GM19467 (cell line): ENCODE data around the gene PCDHGA1.
"Not testable (repeated sequence)": the region's sequence is repeated elsewhere in the genome, so short reads cannot be mapped to it uniquely, and the experiment has no call there.

Experiments used
- ATAC-seq: cut with Tn5 transposase; IDR thresholded peaks from one replicate; pipeline ENCODE4 v1.9.1; 2021; ENCODE audit warnings: mild to moderate bottlenecking, moderate library complexity; ENCODE audit not compliant: unreplicated experiment

PCDHGA1 gene

DNA sequence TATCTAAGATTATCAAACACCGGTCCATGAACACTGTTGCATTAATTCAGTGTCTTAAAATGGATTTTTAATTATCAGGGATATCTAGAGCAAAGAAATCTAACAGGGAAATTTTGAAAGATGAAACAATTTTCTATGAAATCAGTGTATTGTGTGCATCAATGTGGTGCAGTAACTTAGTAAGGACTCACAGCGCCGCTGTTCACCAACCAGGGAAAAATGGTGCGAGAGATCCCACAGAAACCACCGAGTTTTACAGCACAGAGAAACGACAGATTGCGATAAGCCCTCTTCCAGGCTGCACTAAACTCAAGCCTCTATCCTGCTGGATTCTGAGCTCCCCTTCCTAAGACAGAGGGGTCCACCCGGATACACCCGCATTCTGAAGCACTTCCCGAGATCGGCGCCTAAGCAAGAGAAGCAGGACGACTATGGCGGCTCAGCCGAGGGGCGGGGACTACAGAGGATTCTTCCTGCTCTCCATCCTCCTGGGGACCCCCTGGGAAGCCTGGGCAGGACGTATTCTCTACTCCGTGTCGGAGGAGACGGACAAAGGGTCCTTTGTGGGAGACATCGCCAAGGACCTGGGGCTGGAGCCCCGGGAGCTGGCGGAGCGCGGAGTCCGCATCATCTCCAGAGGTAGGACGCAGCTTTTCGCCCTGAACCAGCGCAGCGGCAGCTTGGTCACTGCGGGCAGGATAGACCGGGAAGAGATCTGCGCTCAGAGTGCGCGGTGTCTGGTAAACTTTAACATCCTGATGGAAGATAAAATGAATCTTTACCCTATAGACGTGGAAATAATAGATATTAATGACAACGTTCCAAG, 52.4 kb downstream of the PCDHGA1 start, which contains the start of gene PCDHGA7:
Gene PCDHGA7 (plus strand): TSS at position 274 of the 826 bp plus-strand sequence. CDS start 158 bp downstream, at position 432.
- no peak for ATAC-seq

DNA sequence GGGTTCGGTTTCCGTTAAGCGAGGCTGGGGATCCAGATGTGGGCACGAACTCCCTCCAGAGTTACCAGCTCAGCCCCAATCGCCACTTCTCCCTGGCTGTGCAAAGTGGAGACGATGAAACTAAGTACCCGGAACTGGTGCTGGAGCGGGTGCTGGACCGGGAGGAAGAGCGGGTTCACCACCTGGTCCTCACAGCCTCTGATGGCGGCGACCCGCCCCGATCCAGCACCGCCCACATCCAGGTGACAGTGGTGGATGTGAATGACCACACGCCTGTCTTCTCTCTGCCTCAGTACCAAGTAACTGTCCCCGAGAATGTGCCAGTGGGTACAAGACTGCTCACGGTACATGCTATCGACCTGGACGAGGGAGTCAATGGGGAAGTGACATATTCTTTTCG, 53.0 kb downstream of the PCDHGA1 start:
- no peak for ATAC-seq

DNA sequence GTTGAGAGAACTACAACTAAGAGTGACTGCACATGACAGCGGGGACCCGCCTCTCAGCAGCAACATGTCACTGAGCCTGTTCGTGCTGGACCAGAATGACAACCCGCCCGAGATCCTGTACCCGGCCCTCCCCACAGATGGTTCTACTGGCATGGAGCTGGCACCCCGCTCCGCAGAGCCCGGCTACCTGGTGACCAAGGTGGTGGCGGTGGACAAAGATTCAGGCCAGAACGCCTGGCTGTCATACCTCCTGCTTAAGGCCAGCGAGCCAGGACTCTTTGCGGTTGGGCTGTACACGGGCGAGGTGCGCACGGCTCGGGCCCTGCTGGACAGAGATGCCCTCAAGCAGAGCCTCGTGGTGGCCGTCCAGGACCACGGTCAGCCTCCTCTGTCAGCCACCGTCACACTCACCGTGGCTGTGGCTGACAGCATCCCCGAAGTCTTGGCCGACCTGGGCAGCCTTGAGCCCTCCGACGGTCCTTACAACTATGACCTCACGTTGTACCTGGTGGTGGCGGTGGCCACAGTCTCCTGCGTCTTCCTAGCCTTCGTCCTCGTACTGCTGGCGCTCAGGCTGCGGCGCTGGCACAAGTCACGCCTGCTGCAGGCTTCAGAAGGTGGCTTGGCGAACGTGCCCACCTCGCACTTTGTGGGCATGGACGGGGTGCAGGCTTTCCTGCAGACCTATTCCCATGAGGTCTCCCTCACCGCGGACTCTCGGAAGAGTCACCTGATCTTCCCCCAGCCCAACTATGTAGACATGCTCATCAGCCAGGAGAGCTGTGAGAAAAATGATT, 54.4 kb downstream of the PCDHGA1 start:
- ATAC-seq: no peak

DNA sequence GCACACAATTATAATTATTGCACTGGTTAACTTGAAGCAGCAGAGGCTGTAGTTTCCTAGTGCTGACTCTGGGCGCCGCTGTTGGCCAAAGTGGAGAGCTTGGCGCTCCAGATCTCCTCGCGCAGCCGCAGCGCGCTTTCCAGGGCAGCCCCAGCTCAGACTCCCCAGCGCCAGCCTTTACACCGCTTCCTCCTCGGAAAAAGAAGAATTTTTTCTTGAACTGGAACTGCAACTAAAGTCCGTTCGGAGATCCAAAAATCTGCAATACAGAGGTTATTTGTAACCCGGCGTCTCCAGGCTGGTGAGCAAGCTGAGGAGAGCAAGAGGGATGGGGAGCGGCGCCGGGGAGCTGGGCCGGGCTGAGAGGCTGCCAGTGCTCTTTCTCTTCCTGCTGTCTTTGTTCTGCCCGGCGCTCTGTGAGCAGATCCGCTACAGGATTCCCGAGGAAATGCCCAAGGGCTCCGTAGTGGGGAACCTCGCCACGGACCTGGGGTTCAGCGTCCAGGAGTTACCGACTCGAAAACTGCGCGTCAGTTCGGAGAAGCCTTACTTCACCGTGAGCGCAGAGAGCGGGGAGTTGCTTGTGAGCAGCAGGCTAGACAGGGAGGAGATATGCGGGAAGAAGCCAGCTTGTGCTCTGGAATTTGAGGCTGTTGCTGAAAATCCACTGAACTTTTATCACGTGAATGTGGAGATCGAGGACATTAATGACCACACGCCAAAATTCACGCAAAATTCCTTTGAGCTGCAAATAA, 57.4 kb downstream of the PCDHGA1 start, which contains the start of gene PCDHGB4:
Gene PCDHGB4 (plus strand): TSS at position 142 of the 755 bp plus-strand sequence. CDS start 187 bp downstream, at position 329.
- not testable (repeated sequence) for ATAC-seq

DNA sequence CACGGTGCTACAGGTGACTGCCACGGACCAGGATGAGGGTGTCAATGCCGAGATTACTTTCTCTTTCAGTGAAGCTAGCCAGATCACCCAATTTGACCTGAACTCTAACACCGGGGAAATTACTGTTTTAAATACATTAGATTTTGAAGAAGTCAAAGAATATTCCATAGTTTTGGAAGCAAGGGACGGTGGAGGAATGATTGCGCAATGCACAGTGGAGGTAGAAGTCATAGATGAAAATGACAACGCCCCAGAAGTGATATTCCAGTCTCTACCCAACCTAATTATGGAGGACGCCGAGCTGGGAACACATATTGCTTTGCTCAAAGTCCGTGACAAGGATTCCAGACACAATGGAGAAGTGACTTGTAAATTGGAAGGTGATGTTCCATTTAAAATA, 58.3 kb downstream of the PCDHGA1 start:
- ATAC-seq: no peak

DNA sequence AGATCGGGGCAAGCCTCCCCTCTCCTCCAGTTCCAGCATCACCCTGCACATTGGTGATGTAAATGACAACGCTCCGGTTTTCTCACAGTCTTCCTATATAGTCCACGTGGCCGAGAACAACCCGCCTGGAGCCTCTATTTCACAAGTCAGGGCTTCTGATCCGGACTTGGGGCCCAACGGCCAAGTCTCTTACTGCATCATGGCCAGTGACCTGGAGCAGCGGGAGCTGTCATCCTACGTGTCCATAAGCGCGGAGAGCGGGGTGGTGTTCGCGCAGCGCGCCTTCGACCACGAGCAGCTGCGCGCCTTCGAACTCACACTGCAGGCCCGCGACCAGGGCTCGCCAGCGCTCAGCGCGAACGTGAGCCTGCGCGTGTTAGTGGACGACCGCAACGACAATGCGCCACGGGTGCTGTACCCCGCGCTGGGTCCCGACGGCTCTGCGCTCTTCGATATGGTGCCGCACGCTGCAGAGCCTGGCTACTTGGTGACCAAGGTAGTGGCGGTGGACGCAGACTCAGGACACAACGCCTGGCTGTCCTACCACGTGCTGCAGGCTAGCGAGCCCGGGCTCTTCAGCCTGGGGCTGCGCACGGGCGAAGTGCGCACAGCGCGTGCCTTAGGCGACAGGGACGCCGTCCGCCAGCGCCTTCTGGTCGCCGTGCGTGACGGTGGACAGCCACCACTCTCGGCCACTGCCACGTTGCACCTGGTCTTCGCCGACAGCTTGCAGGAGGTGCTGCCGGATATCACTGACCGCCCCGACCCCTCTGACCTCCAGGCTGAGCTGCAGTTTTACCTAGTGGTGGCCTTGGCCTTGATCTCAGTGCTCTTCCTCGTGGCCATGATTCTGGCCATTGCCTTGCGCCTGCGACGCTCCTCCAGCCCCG, 59.1 kb downstream of the PCDHGA1 start:
- ATAC-seq: no peak

DNA sequence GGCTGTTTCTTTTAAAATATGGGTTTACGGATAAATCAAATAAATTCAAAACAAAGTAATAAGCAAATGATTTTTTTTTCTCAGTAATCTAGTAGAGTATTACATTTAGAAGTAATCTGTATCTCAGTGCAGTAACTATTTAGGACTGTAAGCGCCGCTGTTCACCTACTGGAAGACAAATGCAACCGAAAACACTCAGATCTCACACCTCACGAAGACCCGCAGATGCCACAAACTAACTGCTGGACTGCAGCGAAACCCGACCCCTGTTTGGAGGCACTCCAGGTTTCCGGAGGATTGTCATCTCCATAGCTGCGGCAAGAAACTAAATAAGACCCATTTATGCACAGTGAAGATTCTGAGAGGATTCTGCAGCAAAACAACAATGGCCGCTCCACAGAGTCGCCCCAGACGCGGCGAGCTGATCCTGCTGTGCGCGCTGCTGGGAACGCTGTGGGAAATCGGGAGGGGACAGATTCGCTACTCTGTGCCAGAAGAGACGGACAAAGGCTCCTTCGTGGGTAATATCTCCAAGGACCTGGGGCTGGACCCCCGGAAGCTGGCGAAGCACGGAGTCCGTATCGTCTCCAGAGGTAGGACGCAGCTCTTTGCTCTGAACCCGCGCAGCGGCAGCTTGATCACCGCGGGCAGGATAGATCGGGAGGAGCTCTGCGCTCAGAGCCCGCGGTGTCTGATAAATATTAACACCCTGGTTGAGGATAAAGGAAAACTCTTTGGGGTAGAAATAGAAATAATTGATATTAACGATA, 62.3 kb downstream of the PCDHGA1 start, which contains the start of gene PCDHGA8:
Gene PCDHGA8 (plus strand): TSS at position 205 of the 770 bp plus-strand sequence. CDS start 181 bp downstream, at position 386.
- no peak for ATAC-seq

DNA sequence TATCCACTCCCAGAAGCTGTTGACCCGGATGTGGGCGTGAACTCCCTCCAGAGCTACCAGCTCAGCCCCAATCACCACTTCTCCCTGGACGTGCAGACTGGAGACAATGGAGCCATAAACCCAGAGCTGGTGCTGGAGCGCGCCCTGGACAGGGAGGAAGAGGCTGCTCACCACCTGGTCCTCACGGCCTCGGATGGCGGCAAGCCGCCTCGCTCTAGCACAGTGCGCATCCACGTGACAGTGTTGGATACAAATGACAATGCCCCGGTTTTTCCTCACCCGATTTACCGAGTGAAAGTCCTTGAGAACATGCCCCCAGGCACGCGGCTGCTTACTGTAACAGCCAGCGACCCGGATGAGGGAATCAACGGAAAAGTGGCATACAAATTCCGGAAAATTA, 63.0 kb downstream of the PCDHGA1 start:
- no peak for ATAC-seq

DNA sequence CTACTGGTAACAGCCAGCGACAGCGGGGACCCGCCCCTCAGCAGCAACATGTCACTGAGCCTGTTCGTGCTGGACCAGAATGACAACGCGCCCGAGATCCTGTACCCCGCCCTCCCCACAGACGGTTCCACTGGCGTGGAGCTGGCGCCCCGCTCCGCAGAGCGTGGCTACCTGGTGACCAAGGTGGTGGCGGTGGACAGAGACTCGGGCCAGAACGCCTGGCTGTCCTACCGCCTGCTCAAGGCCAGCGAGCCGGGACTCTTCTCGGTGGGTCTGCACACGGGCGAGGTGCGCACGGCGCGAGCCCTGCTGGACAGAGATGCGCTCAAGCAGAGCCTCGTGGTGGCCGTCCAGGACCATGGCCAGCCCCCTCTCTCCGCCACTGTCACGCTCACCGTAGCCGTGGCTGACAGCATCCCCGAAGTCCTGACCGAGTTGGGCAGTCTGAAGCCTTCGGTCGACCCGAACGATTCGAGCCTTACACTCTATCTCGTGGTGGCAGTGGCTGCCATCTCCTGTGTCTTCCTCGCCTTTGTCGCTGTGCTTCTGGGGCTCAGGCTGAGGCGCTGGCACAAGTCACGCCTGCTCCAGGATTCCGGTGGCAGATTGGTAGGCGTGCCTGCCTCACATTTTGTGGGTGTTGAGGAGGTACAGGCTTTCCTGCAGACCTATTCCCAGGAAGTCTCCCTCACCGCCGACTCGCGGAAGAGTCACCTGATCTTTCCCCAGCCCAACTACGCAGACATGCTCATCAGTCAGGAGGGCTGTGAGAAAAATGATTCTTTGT, 64.3 kb downstream of the PCDHGA1 start:
- not testable (repeated sequence) for ATAC-seq

DNA sequence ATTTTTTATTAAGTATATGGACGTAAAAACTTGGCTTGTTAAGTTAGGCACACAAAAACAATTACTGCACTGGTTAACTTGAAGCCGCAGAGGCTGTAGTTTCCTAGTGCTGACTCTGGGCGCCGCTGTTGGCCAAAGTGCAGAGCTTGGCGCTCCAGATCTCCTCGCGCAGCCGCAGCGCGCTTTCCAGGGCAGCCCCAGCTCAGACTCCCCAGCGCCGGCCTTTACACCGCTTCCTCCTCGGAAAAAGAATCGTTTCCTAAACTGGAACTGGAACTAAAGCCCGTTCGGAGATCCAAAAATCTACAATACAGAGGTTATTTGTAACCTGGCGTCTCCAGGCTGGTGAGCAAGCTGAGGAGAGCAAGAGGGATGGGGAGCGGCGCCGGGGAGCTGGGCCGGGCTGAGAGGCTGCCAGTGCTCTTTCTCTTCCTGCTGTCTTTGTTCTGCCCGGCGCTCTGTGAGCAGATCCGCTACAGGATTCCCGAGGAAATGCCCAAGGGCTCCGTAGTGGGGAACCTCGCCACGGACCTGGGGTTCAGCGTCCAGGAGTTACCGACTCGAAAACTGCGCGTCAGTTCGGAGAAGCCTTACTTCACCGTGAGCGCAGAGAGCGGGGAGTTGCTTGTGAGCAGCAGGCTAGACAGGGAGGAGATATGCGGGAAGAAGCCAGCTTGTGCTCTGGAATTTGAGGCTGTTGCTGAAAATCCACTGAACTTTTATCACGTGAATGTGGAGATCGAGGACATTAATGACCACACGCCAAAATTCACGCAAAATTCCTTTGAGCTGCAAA, 67.6 kb downstream of the PCDHGA1 start, which contains the start of gene PCDHGB5:
Gene PCDHGB5 (plus strand): TSS at position 192 of the 796 bp plus-strand sequence. CDS start 181 bp downstream, at position 373.
- ATAC-seq: not testable (repeated sequence)

DNA sequence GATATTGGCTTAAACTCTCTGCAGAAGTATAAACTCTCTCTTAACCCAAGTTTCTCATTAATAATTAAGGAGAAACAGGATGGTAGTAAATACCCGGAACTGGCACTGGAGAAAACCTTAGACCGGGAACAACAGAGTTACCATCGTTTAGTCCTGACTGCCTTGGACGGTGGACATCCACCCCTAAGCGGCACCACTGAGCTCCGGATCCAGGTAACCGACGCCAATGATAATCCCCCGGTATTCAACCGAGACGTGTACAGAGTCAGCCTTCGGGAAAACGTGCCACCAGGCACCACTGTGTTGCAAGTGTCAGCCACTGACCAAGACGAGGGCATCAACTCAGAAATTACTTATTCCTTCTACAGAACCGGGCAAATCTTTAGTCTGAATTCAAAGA, 68.3 kb downstream of the PCDHGA1 start:
- ATAC-seq: no peak

DNA sequence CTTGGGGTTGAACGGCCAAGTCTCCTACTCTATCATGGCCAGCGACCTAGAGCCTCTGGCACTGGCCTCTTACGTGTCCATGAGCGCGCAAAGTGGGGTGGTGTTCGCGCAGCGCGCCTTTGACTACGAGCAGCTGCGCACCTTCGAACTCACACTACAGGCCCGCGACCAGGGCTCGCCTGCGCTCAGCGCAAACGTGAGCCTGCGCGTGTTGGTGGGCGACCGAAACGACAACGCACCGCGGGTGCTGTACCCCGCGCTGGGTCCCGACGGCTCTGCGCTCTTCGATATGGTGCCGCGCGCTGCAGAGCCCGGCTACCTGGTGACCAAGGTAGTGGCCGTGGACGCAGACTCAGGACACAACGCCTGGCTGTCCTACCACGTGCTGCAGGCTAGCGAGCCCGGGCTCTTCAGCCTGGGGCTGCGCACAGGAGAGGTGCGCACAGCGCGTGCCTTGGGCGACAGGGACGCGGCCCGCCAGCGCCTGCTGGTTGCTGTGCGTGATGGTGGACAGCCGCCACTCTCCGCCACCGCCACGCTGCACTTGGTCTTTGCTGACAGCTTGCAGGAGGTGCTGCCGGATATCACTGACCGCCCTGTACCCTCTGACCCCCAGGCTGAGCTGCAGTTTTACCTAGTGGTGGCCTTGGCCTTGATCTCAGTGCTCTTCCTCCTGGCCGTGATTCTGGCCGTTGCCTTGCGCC, 69.4 kb downstream of the PCDHGA1 start:
- no peak for ATAC-seq

DNA sequence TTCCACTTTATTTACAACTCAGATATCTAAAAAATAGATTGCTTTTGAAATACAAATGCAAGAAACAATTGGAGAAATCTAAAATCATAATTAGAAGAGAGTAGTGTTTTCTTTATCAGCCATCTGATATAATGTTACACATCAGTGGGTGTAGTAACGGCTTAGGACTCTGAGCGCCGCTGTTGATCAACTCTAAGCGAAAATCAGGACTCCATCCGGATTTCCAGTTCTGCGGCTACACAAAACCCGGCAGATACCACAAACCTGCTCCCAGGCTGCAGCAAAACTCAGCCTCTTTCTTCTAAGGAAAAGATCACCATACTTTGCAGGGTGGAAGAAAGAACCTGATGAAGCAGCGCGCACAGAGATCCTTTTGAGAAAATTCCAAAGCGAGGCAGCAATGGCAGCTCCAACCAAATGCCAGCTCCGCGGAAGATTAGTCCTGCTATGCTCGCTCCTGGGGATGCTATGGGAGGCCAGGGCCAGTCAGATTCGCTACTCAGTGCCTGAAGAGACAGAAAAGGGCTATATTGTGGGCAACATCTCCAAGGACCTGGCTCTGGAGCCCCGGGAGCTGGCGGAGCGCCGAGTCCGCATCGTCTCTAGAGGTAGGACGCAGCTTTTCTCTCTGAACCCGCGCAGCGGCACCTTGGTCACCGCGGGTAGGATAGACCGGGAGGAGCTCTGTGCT, 72.4 kb downstream of the PCDHGA1 start, which contains the start of gene PCDHGA9:
Gene PCDHGA9 (plus strand): TSS at position 226 of the 691 bp plus-strand sequence. CDS start 175 bp downstream, at position 401.
- no peak for ATAC-seq

DNA sequence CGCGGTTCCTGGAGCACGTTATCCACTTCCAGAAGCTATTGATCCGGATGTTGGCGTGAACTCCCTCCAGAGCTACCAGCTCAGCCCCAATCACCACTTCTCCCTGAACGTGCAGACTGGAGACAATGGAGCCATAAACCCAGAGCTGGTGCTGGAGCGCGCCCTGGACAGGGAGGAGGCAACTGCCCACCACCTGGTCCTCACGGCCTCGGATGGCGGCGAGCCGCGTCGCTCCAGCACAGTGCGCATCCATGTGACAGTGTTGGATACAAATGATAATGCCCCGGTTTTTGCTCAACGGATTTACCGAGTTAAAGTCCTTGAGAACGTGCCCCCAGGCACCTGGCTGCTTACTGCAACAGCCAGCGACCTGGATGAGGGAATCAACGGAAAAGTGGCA, 73.1 kb downstream of the PCDHGA1 start:
- no peak for ATAC-seq

DNA sequence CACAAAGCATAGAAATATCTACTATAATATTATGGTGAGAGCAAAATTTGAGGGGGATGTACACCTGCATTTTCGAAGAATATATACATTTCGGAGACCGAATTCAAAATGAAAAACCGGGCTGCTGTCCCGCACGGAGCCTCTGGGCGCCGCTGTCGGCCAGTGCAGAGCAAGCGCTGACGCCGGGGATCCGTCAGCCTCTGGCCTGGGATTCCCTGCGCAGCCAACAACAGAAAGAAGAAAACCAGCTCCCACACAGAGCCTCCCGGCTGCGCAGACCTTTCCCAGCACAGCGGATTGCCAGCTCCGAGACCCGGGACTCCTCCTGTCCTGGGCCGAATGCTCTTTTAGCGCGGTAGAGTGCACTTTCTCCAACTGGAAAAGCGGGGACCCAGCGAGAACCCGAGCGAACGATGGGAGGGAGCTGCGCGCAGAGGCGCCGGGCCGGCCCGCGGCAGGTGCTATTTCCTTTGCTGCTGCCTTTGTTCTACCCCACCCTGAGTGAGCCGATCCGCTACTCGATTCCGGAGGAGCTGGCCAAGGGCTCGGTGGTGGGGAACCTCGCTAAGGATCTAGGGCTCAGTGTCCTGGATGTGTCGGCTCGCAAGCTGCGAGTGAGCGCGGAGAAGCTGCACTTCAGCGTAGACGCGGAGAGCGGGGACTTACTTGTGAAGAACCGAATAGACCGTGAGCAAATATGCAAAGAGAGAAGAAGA, 77.6 kb downstream of the PCDHGA1 start, which contains the start of gene PCDHGB6:
Gene PCDHGB6 (plus strand): TSS at position 232 of the 716 bp plus-strand sequence. CDS start 182 bp downstream, at position 414.
- not testable (repeated sequence) for ATAC-seq
